ENCODE data around the gene WDR87.

WDR87 gene

DNA sequence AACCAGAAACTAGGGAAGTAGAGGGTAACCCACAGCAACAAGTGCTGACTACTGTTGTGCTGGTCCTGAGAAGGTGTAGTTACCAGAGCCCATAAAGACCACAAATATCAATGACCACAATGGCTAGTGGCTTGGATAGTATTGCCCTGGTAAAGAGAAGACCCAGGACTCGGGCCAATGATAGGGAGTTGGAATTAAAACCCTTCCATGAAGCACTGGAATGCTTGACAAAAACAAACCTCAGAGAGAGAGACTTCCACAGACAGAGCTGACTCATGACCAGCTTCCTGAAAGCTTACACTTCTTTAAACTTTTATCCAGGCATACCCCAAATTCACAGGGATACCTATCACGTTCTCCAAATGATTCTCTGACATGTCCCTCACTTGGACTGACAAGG, 60.5 kb downstream of the WDR87 start:
- Histone ChIP-seq H3K9ac (ENCODE audit: low read depth, low read length) (no peak overlapping the region), H3K36me3 (ENCODE audit: insufficient read depth, low read length) (no peaks in the 10 kb centered on the region), H4K20me1 (ENCODE audit: insufficient read depth, low read length) (no peaks in the 10 kb centered on the region), H3K4me3 (ENCODE audit: low read depth in 1 of 2, low read length in 2 of 2) (no peak overlapping the region), H3K4me1 (ENCODE audit: insufficient read depth, low read length) (no peaks in the 10 kb centered on the region), H3K4me2 (ENCODE audit: insufficient read depth, low read length) (no peak overlapping the region), H2AFZ (ENCODE audit: low read depth, low read length) (no peak overlapping the region), H3K9me3 (ENCODE audit: insufficient read depth, low read length, severe bottlenecking) (no peaks in the 10 kb centered on the region), H3K27me3 (ENCODE audit: insufficient read depth, low read length, poor library complexity) (no peaks in the 10 kb centered on the region), H3K79me2 (ENCODE audit: insufficient read depth, low read length) (no peaks in the 10 kb centered on the region), H3K27ac (ENCODE audit: low read length) (no peak overlapping the region)
- DNase-seq: no peak
- TF ChIP-seq EZH2 (IDR thresholded peaks at IDR 0.05; ENCODE audit: borderline replicate concordance, low read depth, low read length, severe bottlenecking): no peak
- no peak for TF ChIP-seq CTCF (IDR thresholded peaks at IDR 0.05; ENCODE audit: borderline replicate concordance, extremely low read depth, low read length, poor library complexity, severe bottlenecking)
- no peak for ATAC-seq (ENCODE audit: insufficient read depth, low read depth)
